ENCODE measurements around the gene AUP1. TPM values are rescaled to one million over a fixed set of nuclear protein-coding genes. Genes with fewer than 3 reads are reported as not detected.
A peak's percentile ranks its signal among the peaks of the same experiment; 100 is the strongest.

Gene AUP1
- total RNA-seq, 6 experiments from 2014 or later, result 64.6 to 109 (median 80.4) TPM

DNA sequence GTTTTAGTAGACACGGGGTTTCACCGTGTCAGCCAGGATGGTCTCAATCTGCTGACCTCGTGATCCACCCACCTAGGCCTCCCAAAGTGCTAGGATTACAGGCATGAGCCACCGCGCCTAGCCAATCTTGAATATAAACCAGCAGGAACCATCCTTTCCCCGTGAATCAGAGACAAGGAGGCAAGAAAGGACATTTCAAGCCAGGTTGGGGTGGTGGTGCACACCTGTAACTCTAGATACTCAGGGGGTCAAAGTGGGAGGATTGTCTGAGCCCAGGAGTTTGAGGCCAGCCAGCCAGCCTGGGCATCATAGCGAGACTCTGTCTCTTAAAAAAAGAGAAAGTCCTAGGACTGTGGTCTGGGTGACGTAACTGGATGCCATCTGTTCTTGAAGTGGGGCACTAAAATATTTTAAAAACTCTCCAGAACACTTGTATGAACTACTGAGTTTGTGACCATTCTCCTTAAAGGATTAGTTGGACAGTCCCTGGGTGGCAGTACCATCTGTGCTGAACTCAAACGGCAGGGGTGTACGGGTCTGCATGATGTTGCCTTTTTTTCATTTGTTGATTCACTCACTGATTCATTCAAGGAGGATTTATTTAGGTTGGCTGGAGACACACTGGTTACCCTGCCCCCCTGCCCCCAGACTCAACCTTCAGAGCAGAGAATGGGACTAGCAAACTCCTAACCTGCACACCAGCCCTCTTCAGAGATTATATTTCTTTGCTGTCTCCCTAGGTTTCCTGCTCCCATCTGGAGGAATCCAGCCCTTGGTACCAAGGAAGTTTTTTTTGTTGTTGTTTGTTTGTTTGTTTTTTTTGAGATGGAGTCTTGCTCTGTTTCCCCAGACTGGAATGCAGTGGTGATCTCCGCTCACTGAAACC, 18.2 kb downstream of the AUP1 start:
- DNase-seq, result no peak
- no peak overlapping the region for H3K27ac ChIP-seq
- no peaks in the 10 kb centered on the region for H3K9me3 ChIP-seq
- H3K36me3 ChIP-seq, result no peaks in the 10 kb centered on the region
- H3K4me3 ChIP-seq, result no peak overlapping the region
- WGBS (ENCODE audit: insufficient coverage, low coverage, low lambda C conversion rate, missing lambda C conversion rate), result 26% methylated on average over 8 of the region's 11 CpGs
- H3K27me3 ChIP-seq, result peaks cover 6 to 38% of the 10 kb centered on the region in 2 donors
- ATAC-seq, result no peak
- peaks cover 0 to 15% (median 2%) of the 10 kb centered on the region in 4 donors for H3K4me1 ChIP-seq
- TF ChIP-seq, protein P1, sequence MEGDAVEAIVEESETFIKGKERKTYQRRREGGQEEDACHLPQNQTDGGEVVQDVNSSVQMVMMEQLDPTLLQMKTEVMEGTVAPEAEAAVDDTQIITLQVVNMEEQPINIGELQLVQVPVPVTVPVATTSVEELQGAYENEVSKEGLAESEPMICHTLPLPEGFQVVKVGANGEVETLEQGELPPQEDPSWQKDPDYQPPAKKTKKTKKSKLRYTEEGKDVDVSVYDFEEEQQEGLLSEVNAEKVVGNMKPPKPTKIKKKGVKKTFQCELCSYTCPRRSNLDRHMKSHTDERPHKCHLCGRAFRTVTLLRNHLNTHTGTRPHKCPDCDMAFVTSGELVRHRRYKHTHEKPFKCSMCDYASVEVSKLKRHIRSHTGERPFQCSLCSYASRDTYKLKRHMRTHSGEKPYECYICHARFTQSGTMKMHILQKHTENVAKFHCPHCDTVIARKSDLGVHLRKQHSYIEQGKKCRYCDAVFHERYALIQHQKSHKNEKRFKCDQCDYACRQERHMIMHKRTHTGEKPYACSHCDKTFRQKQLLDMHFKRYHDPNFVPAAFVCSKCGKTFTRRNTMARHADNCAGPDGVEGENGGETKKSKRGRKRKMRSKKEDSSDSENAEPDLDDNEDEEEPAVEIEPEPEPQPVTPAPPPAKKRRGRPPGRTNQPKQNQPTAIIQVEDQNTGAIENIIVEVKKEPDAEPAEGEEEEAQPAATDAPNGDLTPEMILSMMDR (IDR thresholded peaks at IDR 0.05), result no peak
- no peak for TF ChIP-seq POLR2A (IDR thresholded peaks at IDR 0.05)
- intact Hi-C loops (cut with DNase I), result no loop called here

DNA sequence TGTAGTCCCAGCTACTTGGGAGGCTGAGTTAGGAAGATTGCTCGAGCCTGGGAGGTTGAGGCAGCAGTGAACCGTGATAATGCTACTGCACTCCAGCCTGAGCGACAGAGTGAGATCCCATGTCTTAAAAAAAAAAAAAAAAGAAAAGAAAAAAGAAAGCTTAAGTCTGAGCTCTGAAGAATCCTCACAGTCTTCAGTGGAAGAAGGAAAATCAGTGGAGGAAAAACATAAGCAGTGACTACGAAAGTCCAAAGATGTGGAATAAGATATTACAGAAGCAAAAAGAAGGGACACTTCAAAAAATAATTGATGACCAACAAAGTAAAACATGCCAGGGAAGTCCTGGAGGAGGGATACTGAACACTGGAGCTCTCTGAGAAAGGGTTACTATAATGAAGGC, 19.2 kb downstream of the AUP1 start:
- intact Hi-C loops (cut with DNase I), result no loop called here
- no peak for TF ChIP-seq POLR2A (IDR thresholded peaks at IDR 0.05)
- TF ChIP-seq, protein P1 (IDR thresholded peaks at IDR 0.05), result no peak
- 85% methylated on average over 2 of the region's 4 CpGs for WGBS (ENCODE audit: insufficient coverage, low coverage, low lambda C conversion rate, missing lambda C conversion rate)
- Histone ChIP-seq H3K4me3 (no peak overlapping the region), H3K36me3 (no peaks in the 10 kb centered on the region), H3K4me1 (peaks cover 0 to 16% (median 6%) of the 10 kb centered on the region in 4 donors), H3K27me3 (peaks cover 6 to 27% of the 10 kb centered on the region in 2 donors), H3K27ac (no peak overlapping the region), H3K9me3 (no peaks in the 10 kb centered on the region)
- no peak for DNase-seq
- ATAC-seq, result no peak

DNA sequence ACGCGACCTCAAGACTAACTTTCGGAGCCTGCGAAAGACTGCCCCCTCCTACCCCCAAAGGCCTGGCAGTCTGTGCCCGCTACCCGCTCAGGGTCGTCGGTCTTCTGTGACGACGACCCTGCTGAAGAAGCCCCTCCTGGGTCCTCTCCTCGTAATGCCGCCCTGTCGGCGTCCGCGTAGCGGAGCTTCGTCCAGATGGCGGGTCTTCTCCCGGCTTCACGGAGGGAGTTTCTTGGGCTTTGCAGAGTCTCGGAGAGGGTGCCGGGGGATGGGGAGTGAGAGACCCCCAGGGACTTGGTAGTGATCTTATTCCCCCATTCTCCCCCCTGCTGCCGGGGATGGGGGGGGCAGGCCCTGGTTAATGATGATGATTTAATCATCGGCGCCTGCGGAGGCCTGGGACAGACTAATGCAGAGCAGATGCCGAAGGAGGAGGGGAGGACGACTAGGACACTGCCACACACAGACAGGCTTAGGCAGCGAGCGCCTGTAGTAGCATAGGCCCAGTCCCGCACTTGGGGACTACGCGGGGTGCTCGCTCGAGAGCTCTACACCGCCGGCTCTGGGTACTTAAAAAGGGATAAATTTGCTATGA, 21.5 kb downstream of the AUP1 start:
- DNase-seq (peak in 1 of 3 donors; percentile 42), ATAC-seq (peak in 1 of 4 donors; percentile 6)
- Histone ChIP-seq H3K9me3 (no peaks in the 10 kb centered on the region), H3K36me3 (no peaks in the 10 kb centered on the region), H3K4me1 (peaks cover 0 to 31% (median 12%) of the 10 kb centered on the region in 4 donors), H3K27me3 (peaks cover under 1 to 4% of the 10 kb centered on the region in 2 donors), H3K27ac (peak overlapping the region; percentile 92 to 96 (median 94)), H3K4me3 (peak overlapping the region; percentile 76 to 95 (median 78))
- intact Hi-C loops (cut with DNase I), result no loop called here
- WGBS (ENCODE audit: insufficient coverage, low coverage, low lambda C conversion rate, missing lambda C conversion rate), result 11% methylated on average over 33 of the region's 38 CpGs
- TF ChIP-seq POLR2A (IDR thresholded peaks at IDR 0.05), result no peak
- TF ChIP-seq, protein P1 (IDR thresholded peaks at IDR 0.05), result no peak

DNA sequence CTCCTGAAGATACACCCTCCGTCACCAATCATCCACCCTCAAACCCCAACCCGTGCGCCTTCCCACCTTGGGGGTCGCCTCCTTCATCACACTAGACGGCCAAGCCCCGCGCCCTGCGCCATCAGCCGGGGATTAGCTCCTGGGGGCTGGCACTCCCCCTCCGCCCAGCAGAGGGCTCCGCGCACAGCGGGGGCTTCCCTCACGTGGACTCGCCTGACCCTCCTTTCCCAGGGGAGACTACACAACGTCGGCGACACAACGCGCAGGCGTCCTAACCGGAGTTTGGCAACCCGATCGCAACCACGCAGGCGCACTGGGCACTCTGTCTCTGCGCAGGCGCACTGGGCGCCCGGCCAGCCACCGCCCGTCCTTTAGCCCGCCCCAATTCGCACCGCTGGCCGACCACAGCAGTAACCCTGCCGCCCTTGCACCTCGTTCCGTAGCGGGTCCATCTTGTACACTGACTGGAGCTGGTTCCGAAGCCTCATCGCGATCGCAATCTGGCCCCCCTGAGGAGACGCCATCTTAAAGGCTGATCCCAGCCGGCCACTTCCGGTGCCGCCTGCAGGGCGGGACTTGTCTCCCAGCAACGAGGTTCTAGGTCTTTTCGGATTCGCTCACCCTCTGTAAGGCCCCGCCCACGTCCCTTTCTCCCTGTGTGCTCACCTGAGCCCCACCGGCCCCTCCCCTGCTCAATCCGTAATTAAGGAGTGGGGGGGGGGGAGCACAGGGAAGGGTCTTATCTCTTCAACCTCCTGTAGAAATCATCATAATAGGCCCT, 22.2 kb downstream of the AUP1 start, which contains the start of gene PCGF1:
PCGF1 (minus strand) TSS at position 551 of the 781 bp plus-strand sequence; CDS start at position 524, 27 bp downstream.
- Histone ChIP-seq H3K27me3 (no peaks in the 10 kb centered on the region), H3K9me3 (no peaks in the 10 kb centered on the region), H3K4me1 (peaks cover 0 to 31% (median 12%) of the 10 kb centered on the region in 4 donors), H3K36me3 (no peaks in the 10 kb centered on the region), H3K27ac (peak within 1 kb of the TSS; percentile 92 to 96 (median 94)), H3K4me3 (peak within 1 kb of the TSS; percentile 76 to 95 (median 78))
- peak; percentile 45 for TF ChIP-seq POLR2A (IDR thresholded peaks at IDR 0.05)
- TF ChIP-seq, protein P1 (IDR thresholded peaks at IDR 0.05), result peak in 1 of 4 donors; percentile 19
- intact Hi-C loops (cut with DNase I), result no loop called here
- ATAC-seq, result peak; percentile 87 to 93 (median 88)
- DNase-seq, result peak; percentile 99 to 100 (median 99)
- WGBS (ENCODE audit: insufficient coverage, low coverage, low lambda C conversion rate, missing lambda C conversion rate), result 0% methylated on average over 27 of the region's 56 CpGs
